ENCODE measurements around the gene PELI2. TPM values are rescaled to one million over a fixed set of nuclear protein-coding genes. Genes with fewer than 3 reads are reported as not detected.

PELI2 gene
- total and polyA plus RNA-seq, 2 experiments from 2014 or later: 8.0 to 24.5 TPM

DNA sequence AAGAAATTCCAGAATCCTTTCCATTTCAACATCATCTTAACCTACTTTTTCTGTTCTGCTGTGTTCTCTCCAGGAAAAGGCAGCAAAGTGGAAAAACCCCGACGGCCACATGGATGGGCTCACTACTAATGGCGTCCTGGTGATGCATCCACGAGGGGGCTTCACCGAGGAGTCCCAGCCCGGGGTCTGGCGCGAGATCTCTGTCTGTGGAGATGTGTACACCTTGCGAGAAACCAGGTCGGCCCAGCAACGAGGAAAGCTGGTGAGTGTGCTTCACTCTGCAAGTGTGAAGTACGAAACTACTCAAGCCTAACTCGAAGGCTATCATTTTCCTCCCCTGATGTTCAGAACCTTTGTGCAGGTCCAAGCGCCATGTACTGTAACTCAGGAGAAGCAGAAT is 172.0 kb downstream of the PELI2 start (continued):
- TF ChIP-seq, protein P1, sequence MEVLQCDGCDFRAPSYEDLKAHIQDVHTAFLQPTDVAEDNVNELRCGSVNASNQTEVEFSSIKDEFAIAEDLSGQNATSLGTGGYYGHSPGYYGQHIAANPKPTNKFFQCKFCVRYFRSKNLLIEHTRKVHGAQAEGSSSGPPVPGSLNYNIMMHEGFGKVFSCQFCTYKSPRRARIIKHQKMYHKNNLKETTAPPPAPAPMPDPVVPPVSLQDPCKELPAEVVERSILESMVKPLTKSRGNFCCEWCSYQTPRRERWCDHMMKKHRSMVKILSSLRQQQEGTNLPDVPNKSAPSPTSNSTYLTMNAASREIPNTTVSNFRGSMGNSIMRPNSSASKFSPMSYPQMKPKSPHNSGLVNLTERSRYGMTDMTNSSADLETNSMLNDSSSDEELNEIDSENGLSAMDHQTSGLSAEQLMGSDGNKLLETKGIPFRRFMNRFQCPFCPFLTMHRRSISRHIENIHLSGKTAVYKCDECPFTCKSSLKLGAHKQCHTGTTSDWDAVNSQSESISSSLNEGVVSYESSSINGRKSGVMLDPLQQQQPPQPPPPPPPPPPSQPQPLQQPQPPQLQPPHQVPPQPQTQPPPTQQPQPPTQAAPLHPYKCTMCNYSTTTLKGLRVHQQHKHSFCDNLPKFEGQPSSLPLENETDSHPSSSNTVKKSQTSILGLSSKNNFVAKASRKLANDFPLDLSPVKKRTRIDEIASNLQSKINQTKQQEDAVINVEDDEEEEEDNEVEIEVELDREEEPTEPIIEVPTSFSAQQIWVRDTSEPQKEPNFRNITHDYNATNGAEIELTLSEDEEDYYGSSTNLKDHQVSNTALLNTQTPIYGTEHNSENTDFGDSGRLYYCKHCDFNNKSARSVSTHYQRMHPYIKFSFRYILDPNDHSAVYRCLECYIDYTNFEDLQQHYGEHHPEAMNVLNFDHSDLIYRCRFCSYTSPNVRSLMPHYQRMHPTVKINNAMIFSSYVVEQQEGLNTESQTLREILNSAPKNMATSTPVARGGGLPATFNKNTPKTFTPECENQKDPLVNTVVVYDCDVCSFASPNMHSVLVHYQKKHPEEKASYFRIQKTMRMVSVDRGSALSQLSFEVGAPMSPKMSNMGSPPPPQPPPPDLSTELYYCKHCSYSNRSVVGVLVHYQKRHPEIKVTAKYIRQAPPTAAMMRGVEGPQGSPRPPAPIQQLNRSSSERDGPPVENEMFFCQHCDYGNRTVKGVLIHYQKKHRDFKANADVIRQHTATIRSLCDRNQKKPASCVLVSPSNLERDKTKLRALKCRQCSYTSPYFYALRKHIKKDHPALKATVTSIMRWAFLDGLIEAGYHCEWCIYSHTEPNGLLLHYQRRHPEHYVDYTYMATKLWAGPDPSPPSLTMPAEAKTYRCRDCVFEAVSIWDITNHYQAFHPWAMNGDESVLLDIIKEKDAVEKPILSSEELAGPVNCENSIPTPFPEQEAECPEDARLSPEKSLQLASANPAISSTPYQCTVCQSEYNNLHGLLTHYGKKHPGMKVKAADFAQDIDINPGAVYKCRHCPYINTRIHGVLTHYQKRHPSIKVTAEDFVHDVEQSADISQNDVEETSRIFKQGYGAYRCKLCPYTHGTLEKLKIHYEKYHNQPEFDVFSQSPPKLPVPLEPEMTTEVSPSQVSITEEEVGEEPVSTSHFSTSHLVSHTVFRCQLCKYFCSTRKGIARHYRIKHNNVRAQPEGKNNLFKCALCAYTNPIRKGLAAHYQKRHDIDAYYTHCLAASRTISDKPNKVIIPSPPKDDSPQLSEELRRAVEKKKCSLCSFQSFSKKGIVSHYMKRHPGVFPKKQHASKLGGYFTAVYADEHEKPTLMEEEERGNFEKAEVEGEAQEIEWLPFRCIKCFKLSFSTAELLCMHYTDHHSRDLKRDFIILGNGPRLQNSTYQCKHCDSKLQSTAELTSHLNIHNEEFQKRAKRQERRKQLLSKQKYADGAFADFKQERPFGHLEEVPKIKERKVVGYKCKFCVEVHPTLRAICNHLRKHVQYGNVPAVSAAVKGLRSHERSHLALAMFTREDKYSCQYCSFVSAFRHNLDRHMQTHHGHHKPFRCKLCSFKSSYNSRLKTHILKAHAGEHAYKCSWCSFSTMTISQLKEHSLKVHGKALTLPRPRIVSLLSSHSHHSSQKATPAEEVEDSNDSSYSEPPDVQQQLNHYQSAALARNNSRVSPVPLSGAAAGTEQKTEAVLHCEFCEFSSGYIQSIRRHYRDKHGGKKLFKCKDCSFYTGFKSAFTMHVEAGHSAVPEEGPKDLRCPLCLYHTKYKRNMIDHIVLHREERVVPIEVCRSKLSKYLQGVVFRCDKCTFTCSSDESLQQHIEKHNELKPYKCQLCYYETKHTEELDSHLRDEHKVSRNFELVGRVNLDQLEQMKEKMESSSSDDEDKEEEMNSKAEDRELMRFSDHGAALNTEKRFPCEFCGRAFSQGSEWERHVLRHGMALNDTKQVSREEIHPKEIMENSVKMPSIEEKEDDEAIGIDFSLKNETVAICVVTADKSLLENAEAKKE (CRISPR knock-in tag; IDR thresholded peaks at IDR 0.05): no peak

DNA sequence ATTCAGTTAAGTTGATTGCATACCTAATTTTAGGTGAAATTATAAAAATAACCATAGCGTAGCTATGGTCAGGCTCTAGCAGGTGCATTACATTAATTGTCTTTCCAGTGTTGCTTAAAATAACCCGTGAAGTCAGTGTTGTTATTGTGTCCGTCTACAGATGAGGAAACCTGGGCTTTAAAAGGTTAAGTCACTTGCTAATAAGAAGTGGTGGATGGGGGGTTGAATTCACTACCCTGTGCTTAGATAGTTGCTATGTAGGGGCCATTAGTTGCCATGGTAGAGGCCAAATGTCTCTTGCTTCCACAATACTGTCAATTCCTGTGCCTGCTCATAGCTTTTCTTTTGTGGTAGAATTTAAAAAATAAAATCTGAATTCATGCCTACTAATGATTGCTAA is 174.8 kb downstream of the PELI2 start:
- no peaks in the 10 kb centered on the region for H3K9me2 ChIP-seq (ENCODE audit: insufficient read depth)
- H3K79me2 ChIP-seq (replicated peaks; ENCODE audit: insufficient read depth): no peaks in the 10 kb centered on the region
- Mint-ChIP-seq H3K4me1 (no peaks in the 10 kb centered on the region; the same call in 2 of the 3 replicates), H3K9me3 (no peaks in the 10 kb centered on the region), H3K27ac (no peak overlapping the region), H3K36me3 (ENCODE audit: low read depth) (peaks cover 3% of the 10 kb centered on the region), H3K27me3 (ENCODE audit: insufficient read depth, low read depth, poor library complexity) (no peaks in the 10 kb centered on the region), H3K4me3 (no peak overlapping the region)
- no peaks in the 10 kb centered on the region for H3K36me3 ChIP-seq (ENCODE audit: insufficient read depth)
- H3K27ac ChIP-seq (ENCODE audit: low read depth): no peak overlapping the region
- H3K4me3 ChIP-seq: no peak overlapping the region
- DNase-seq (ENCODE audit: low spot score) (no peak), ATAC-seq (no peak)
- H3K4me1 ChIP-seq (ENCODE audit: insufficient read depth): no peaks in the 10 kb centered on the region
- no peaks in the 10 kb centered on the region for H3F3A ChIP-seq (replicated peaks; ENCODE audit: low read depth)
- no peak overlapping the region for H2AFZ ChIP-seq
- peaks cover 8% of the 10 kb centered on the region; the same call in 1 of the 2 replicates for H4K20me1 ChIP-seq (replicated peaks; ENCODE audit: insufficient read depth)
- no peak overlapping the region for H3K4me2 ChIP-seq
- H3K27me3 ChIP-seq (ENCODE audit: insufficient read depth): no peaks in the 10 kb centered on the region
- TF ChIP-seq JUNB (IDR thresholded peaks at IDR 0.05; ENCODE audit: unreplicated experiment): no peak
- no peak for TF ChIP-seq ZNF331 (CRISPR knock-in tag; IDR thresholded peaks at IDR 0.05; ENCODE audit: low read depth)
- TF ChIP-seq, protein P1 (CRISPR knock-in tag; IDR thresholded peaks at IDR 0.05): no peak
- no peak for TF ChIP-seq ZNF114 (CRISPR knock-in tag; IDR thresholded peaks at IDR 0.05)
- no peak for TF ChIP-seq STAT1 (IDR thresholded peaks at IDR 0.05; ENCODE audit: unreplicated experiment)
- TF ChIP-seq POLR2AphosphoS5 (IDR thresholded peaks at IDR 0.05; ENCODE audit: low read depth): no peak
- TF ChIP-seq CTCF (conservative IDR thresholded peaks at IDR 0.05; ENCODE audit: low read depth in 2 of 2): no peak
- no peak for TF ChIP-seq EZH2phosphoT487 (IDR thresholded peaks at IDR 0.05; ENCODE audit: unreplicated experiment)
- no peak for TF ChIP-seq NANOG (IDR thresholded peaks at IDR 0.05; ENCODE audit: borderline replicate concordance)

All from GM23338 (cell line).